Epidermal melanocyte (primary cell): ENCODE results near the gene PFN3.
A peak's percentile ranks its signal among the peaks of the same experiment; 100 is the strongest.
"Not testable (repeated sequence)": the region's sequence is repeated elsewhere in the genome, so short reads cannot be mapped to it uniquely, and the experiment has no call there.

Experiments used
- DNase-seq: peaks from one replicate; pipeline ENCODE4 v3.0.0; 2011; ENCODE audit warnings: low spot score; ENCODE audit not compliant: insufficient read length

PFN3 gene

DNA sequence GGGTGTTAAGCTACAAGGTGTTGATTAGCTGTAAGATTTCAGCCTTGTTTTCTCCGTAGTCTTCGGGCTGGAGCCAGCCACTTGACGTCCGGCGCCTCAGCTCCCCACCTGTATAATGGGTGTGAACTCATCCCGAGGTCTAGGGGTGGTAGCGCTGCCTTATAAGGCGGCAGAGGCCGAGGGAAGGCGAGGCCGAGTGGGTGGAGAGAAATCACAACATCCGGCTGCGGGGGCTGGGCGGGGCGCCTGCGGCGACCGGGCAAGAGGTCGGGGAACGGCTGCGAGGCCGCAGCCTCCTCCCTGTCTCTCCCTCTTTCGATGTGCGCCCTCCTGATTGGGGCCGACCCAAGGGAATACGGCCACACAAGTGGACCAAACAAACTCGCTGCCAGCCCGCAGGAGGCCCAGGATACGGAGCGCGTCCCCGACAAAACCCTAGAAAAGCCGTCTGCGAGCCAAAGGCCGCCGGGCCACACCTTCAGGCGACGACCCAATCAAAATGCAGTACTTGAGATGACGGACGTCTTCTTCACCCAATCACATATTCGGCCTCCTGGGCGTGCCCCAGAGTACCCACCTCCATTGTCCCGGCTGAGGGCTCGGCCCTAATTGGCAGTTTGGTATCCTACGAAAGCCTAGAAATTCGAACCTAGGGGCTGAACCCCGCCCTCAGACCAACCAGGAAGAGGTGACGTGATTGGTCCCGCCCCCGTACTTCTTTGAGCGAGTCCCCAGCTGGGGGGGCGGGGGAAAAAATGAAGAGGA is 25.5 kb upstream of the PFN3 start:
- peak; percentile 99 for DNase-seq

DNA sequence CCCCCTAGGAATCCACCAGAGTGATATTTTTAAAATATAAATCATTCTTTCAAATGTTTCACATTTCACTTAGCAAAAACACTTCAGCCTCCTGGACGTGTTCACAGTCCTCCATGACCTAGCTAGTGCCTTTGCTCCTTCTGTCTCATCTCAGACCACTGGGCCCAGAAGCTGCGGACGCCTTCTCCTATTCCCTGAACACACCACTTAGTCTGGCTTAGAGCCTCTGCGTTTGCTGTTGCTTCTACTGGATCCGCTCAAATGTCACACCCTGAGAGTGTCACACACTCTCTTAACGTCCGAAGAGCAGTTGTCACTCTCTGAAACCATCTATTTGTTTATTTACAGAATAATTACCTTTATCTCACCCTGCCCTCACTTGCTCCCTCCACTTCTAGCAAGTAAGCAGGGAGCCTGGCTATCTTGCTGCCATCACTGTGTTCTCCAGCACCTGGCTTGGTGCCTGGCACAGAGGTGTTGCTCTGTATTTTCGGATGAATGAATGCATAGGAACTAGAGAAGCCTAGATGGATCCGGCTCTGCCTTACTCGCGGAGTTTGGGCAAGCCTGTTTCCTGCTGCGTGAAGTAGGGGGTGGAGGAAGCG is 24.8 kb upstream of the PFN3 start:
- no peak for DNase-seq

DNA sequence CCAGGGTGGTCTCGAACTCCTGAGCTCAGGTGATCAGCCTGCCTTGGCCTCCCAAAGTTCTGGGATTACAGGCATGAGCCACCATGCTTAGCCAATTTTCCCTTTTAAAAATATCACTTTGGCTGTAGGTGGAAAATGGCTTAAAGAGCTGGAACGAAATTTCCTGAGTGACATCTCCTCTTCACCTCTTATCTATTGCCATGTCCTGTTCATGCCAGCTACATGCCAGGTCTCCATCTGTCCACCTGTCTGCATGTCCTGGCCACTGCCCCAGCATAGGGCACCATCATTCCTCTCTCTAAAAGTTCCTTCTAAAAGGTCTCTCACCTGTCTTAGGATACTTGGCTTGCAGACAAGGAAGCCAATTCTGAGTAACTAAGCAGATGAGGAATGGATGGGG is 23.2 kb upstream of the PFN3 start:
- no peak for DNase-seq

DNA sequence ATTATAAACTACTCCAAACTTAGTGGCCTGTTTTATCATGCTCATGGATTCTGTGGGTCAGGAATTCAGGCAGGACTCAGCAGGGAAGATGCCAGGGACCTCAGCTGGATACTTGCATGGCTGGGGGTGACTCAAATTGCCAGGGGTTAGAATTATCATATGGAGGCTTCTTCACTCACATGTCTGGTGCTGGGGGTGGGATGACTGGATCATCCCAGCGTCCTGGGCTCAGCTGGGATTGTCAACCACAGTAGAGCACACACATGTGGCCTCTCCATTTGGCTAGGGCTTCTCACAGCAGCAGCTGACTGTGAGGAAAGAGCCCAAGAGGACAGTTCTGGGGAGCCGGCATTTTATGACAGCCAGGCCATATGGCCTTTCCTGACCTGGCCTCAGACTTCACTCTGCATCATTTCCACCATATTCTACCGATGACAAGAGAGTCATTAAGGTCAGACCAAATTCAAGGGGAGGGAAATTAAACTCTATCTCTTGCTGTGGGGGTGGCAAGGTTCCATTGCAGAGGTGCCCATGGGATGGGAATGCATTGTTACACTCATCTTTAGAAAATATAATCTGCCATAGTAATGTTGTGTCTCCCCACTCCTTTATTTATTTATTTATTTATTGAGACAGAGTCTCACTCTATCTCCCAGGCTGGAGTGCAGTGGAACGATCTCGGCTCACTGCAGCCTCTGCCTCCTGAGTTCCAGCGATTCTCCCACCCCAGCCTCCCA is 20.8 kb upstream of the PFN3 start:
- no peak for DNase-seq

DNA sequence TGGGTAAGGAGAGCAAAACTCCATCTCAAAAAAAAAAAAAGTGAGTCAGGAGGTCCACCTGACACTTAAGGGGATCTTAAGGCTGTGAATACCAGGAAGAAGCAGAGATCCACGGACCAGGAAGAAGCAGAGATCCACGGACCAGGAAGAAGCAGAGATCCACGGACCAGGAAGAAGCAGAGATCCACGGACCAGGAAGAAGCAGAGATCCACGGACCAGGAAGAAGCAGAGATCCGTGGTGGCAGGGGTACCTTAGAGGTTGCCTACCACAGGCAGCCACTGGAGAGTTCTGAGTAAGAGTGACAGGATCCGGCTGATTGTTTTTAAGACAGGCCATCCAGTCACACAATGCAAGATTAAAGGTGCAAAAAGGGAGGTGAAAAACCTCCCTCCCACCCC is 20.0 kb upstream of the PFN3 start:
- not testable (repeated sequence) for DNase-seq

DNA sequence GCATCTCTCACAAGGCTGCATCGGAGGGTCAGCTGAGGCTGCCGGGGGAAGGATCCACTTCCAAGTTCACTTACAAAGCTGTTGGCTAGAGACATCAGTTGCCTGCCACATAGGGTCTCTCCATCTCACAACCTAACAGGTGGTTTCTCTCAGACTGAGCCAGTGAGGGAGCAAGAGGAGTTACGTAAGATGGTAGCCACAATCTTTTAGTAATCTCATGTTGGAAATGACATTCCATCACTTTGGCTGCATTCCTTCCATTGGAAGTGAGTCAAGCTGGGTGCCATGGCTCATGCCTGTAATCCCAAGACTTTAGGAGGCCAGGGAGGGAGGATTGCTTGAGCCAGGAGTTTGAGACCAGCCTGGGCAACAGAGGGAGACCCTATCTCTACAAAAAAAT is 18.6 kb upstream of the PFN3 start:
- no peak for DNase-seq

DNA sequence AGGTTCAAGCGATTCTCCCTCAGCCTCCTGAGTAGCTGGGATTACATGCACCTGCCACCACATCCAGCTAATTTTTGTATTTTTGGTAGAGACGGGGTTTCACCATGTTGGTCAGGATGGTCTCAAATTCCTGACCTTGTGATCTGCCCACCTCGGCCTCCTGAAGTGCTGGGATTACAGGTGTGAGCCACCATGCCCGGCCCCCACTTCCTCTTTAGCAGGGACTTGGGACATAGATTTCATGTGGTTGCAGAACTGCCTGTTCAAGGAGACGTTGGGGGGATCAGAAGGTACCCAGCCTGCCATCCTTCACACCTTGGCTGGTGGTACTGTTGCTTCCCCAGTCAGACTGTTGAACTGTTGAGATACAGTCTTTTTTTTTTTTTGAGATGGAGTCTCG is 16.6 kb upstream of the PFN3 start:
- DNase-seq, result not testable (repeated sequence)

DNA sequence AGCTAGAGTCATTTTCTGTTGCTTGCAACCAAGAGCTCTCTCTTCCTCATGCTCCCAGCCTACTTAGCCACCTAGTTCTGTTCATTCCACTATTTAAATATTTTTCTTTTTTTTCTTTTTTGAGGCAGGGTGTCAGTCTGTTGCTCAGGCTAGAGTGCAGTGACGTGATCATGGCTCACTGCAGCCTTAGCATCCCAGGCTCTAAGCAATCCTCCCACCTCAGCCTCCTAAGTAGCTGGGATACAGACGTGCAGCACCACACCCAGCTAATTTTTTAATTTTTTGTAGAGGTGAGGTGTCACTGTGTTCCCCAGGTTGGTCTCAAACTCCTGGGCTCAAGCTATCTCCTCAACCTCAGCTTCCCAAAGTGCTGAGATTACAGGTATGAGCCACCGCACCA is 14.0 kb upstream of the PFN3 start:
- DNase-seq, result no peak

DNA sequence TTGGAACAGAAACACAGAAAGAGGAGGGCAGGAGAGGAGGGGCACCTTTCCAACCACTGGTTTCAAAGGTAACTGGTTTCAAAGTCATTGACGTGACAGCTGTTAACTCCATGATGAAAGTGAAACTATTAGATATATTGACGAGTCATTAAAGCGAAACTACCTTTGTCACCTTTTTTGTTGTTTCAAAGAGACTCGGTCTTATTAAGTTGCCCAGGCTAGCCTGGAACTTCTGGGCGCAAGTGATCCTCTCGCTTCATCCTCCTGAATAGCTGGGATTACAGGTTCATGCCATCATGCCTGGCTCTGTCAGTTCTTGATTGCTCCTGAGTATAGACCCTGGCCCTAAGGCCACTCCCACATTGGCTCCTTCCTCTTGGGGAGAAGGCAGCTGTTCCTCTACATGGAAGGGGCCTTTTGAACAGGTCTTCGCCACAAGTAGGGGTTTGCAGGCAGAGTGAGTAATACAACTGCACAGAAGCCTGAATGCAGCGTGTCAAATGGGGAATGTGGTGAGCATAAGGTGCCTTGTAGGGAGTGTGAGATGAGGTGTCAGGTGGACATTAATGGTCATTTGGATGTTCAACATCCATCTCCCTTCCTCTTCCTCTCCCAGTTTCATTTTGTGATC is 12.3 kb upstream of the PFN3 start:
- DNase-seq, result no peak

DNA sequence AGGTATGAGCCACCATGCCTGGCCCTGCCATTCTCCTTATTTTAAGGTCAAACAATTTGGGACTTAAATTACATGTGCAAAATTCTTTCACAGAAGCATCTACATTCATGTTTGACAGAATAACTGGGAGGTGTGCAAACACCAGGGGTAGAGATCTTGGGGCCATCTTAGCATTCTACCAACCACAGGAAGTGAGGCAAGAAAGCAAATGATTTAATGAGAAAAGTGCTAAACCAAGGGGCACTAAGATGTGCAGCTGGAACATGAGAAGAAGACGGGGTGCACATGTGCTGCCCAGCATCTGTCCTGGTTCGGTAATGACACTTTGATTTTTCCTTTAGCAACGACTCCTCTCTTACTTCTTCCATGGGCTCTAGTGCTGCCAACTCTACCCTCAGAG is 10.1 kb upstream of the PFN3 start:
- DNase-seq, result no peak

DNA sequence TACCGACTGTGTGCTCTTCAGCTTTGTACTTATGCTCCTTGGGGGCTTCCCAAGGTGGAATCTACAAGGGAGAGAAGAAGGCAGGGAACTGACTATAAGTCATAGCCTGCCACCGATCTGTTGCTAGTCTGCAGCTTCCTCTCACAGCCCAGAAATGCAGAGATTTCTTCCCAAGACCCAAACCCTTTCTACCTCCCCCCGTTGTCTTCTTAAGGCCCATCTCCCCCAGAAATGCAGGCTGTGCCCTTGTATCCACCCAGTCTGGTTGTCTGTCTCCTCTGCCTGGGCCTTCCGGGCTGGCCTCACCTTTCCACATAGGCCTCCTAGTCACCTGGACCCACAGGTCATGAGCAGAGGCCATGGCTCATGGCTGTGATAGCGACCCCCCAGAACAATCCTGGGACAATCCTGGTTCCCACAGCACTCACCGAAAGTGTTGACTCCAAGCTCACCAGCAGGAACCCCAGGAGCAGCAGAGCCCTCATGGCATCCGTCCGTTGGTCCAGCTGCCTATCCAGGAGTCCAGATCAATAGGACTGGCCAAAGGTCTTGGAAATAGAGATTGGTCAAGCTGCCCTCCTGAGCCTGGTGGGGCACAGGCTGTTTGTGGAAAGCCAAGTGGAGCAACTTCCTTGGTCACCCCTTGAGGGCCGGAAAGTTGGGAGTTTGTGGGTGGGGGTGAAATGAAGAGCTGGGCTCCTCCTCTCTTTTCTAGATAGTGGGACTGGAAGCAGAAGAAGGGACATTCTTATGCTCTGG is 8.8 kb upstream of the PFN3 start, which contains the start of gene F12:
Gene F12, minus strand, starts transcription at position 522 of the 759 bp plus-strand sequence. Its CDS starts 37 bp downstream, at position 485.
- DNase-seq, result no peak

DNA sequence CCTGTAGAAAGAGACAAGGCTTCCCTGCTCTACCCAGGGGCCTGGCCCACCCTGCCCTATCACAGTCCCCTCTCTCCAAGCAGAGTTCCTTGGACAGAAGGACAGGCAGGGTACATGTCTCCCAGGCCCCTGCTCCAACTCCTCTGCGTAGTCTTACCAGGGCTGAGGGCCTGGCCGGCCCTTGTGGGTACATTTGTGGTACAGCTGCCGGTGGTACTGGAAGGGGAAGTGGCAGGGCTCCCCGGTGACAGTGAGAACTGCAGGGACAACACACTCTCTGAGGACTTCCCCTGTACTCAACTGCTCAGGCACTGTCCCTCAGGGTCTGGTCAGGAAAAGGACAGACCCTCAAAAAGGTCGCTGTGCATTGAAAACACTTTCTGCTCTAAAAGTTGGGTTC is 5.3 kb upstream of the PFN3 start:
- DNase-seq, result no peak

DNA sequence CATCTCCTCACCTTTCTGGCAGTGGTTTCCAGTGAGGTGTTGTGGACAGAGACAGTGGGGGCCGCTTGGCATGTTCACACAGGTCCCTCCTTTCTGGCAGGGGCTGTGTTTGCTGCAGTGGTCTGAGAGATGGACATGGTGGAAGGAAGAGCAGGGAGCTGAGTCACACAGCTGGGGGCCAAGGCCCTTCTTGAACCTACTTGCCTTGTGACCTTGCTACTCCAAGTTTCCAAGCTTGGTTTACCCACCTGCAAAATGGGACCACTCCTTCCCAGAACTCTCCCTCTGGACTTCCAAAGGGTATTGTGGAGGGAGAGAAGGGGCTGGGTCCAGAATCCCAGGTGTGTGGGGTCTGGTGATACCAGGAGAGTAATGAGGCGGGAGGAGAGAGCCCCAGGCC is 4.9 kb upstream of the PFN3 start:
- DNase-seq, result no peak

DNA sequence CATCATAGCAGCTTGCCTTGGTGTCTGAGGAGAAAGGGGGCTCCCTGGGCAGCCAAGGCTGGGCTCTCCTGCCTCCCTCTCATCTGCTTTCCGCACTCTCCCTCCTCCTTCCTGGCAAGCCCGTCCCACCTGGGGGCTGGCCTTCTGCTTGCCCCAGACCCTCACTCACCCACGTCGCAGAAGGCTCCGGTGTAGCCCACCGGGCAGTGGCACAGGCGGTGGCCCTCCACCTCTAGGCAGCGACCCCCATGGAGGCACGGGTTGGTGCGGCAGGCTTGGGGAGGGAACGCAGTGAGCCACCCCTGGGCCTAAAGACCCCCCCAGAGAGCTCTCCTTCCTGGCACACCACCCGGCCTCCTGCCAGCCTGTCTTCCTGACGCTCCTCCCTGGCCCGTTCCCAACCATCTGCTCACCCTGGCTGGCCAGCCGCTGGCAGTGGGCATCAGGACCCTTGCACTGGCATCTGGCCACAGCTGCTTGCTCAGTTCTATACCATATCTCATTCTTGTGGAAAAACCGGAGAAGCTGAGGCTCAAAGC is 4.2 kb upstream of the PFN3 start:
- DNase-seq, result no peak

DNA sequence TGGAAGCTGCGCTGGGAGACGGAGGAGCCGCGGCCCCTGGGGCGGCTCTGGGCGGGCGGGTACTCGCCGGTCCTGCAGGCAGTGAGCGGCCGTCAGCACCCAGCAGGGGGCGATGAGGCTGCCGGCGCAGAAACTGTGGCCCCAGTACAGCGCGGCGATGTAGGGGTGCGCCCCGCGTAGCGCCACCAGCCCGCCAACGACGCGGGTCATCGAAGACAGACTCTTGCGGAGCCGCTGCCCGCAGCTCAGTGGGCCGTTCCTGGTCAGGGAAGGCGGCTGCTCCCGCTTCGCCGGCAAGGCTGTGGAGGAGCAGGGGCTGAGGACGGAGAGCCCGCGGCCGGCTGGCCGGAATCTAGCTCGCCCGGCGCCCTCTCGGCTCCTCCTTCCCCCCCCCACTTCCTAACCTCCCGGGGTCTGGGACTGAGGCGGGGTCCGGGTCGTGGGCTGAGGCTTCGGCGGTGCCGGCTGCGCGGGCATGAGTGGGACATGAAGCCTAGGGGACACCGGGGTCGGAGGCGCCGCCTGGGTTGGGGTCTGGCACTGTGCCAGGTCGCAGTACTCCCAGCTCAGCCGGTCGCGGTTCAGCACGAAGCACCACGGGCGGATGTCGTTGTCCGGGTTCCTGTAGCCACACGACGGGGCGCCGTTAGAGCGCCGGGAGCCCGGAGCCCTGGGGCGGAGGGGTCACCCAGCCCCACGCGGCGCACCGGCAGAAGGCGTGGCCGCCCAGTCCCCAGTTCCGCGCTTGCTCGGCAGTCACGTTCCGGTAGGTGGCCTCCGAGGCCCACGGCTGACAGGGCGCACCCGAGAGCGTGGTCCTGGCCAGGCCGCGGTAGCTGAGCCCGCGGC is 3.6 kb upstream of the PFN3 start:
- peak; percentile 74 for DNase-seq

DNA sequence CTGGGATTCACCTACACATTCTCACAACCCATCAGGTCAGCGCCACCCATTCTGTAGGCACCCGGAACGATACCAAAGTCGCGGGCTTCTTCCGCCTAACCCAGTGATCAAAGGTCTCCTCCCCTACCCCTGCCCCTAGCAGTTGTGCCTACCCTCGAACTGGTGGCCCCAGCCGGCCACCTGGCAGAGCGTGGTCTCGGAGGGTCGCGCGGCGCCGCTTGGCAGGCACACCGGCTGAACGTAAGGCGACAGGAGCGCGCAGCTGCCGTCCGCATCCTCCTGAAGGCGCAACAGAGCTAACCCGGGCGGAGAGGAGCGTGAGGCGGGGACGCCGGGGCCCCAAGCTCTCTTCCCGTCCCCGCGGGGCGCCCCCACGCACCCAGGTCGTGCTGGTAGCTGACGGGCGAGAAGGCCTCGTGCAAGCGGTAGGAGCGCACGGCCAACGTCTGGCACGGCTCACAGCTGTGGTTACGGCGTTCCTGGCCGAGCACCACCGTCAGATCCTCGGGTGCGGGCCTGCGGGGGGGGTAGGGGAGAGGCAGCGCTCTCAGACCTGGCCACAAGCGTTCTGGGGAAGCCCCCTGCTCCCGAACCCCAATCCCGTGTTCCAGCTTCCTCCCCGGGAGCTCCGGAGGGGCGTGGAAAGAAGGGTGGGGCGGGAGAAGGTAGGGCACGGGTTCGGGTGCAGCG is 2.8 kb upstream of the PFN3 start:
- peak; percentile 17 for DNase-seq

DNA sequence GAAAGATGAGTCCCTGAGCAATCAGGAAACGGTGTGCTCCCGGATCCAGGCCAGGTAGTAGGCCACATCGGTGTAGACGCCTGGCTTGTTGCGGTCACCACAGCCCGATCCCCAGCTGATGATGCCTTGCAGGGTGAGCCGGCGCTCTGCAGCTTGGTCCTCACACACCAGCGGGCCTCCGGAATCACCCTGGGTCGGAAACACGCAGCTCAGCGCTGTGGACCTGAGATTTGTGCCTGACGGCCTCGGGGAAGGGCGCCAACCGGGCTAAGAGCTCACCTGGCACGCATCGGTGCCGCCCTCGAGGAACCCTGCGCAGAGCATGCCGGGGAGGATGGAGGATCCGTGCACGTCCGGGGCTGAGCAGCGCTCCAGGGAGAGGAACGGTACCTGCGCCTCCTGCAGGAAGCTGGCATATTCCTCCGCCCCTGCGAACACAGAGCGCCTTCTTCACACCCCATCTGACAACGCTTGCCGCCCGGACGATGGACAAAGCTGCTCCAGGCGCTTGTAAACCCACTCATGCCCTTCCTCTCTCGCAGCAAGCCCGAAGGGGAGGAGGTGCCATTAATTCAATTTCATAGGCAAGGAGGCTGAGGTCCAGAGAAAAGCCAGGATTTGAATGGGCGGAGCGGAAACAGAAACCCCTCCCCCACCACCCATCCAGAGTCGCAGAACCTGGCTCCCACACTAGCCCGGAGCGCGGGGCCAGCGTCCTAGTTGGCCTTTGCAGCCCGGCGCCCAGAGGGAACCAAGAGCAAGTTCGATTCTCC is 2.0 kb upstream of the PFN3 start:
- DNase-seq, result peak; percentile 54

DNA sequence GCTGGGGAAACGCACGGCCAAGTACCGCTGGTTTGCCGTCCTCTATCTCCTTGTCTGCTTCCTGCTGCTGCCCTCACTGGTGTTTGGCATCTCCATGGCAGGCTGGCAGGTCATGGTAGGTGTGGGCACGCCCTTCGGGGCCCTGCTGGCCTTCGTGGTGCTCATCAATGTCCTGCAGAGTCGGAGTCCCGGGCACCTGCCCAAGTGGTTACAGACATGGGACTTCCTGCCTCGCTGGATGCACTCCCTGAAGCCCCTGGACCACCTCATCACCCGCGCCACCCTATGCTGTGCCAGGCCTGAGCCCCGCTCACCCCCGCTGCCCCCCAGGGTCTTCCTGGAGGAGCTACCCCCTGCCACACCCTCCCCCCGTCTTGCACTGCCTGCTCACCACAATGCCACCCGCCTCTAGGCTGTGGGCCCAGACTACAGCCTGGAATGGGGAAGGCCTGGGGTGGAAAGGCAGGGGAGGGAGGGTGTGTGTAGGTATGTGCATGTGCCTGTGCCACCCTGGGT is 2.5 kb downstream of the PFN3 start:
- DNase-seq, result no peak
